HEK293 (cell line): ENCODE data around the gene INHA.

Source experiments
- BCL11A ChIP-seq: fragments of 450-650 bp; formaldehyde crosslinking; IDR thresholded peaks from 2 replicates; pipeline ENCODE4 v1.5.1; 2016; ENCODE audit warnings: low read depth, missing biosample characterization, missing genetic modification characterization
- BCL11B ChIP-seq: fragments of 450-650 bp; formaldehyde crosslinking; IDR thresholded peaks from 2 replicates; pipeline ENCODE4 v1.5.1; 2016; ENCODE audit warnings: low read depth, missing biosample characterization, missing genetic modification characterization
- GLIS1 ChIP-seq: fragments of 450-650 bp; formaldehyde crosslinking; IDR thresholded peaks from 2 replicates; pipeline ENCODE4 v1.5.1; 2016; ENCODE audit warnings: missing biosample characterization, missing genetic modification characterization
- GLIS2 ChIP-seq: fragments of 450-650 bp; formaldehyde crosslinking; IDR thresholded peaks from 2 replicates; pipeline ENCODE4 v1.5.1; 2016; ENCODE audit warnings: missing biosample characterization, missing genetic modification characterization
- HOXD13 ChIP-seq: sonication (generic); formaldehyde crosslinking; IDR thresholded peaks from 2 replicates; pipeline ENCODE4 v1.8.0; 2022; ENCODE audit warnings: missing genetic modification reagents, borderline replicate concordance
- KLF10 ChIP-seq: fragments of 450-650 bp; IDR thresholded peaks from 2 replicates; pipeline ENCODE4 v1.5.1; 2018; ENCODE audit warnings: missing biosample characterization, mild to moderate bottlenecking, missing genetic modification characterization
- KLF8 ChIP-seq: fragments of 450-650 bp; formaldehyde crosslinking; IDR thresholded peaks from 2 replicates; pipeline ENCODE4 v1.5.1; 2016; ENCODE audit warnings: missing biosample characterization, missing genetic modification characterization
- MEIS1 ChIP-seq: sonication (generic); formaldehyde crosslinking; IDR thresholded peaks from 2 replicates; pipeline ENCODE4 v1.8.1; 2022; ENCODE audit warnings: missing genetic modification reagents, mild to moderate bottlenecking, borderline replicate concordance
- SCRT2 ChIP-seq: fragments of 450-650 bp; formaldehyde crosslinking; IDR thresholded peaks from 2 replicates; pipeline ENCODE4 v1.5.1; 2016; ENCODE audit warnings: missing biosample characterization, missing genetic modification characterization
- ZFP3 ChIP-seq: fragments of 450-650 bp; formaldehyde crosslinking; IDR thresholded peaks from 2 replicates; pipeline ENCODE4 v1.5.1; 2016; ENCODE audit warnings: low read depth, missing biosample characterization, missing genetic modification characterization
- ZNF112 ChIP-seq: fragments of 450-650 bp; formaldehyde crosslinking; IDR thresholded peaks from 2 replicates; pipeline ENCODE4 v1.5.0; 2017; ENCODE audit warnings: missing biosample characterization, missing genetic modification characterization
- ZNF23 ChIP-seq: fragments of 450-650 bp; formaldehyde crosslinking; IDR thresholded peaks from 2 replicates; pipeline ENCODE4 v1.5.1; 2016; ENCODE audit warnings: missing biosample characterization, missing genetic modification characterization, borderline replicate concordance
- ZNF354C ChIP-seq: fragments of 450-650 bp; formaldehyde crosslinking; IDR thresholded peaks from 2 replicates; pipeline ENCODE4 v1.5.1; 2016; ENCODE audit warnings: missing biosample characterization, missing genetic modification characterization, low read depth, borderline replicate concordance
- ZNF391 ChIP-seq: fragments of 450-650 bp; formaldehyde crosslinking; IDR thresholded peaks from 2 replicates; pipeline ENCODE4 v1.5.1; 2016; ENCODE audit warnings: low read depth, missing biosample characterization, missing genetic modification characterization, borderline replicate concordance
- ZNF433 ChIP-seq: fragments of 450-650 bp; formaldehyde crosslinking; IDR thresholded peaks from 2 replicates; pipeline ENCODE4 v1.5.1; 2016; ENCODE audit warnings: missing biosample characterization, missing genetic modification characterization, low read depth
- ZNF596 ChIP-seq: fragments of 450-650 bp; IDR thresholded peaks from 2 replicates; pipeline ENCODE4 v1.5.0; 2018; ENCODE audit warnings: missing biosample characterization, mild to moderate bottlenecking, missing genetic modification characterization, moderate library complexity
- ZNF623 ChIP-seq: fragments of 450-650 bp; formaldehyde crosslinking; IDR thresholded peaks from 2 replicates; pipeline ENCODE4 v1.5.1; 2016; ENCODE audit warnings: missing biosample characterization, missing genetic modification characterization
- ZNF654 ChIP-seq: fragments of 450-650 bp; formaldehyde crosslinking; IDR thresholded peaks from 2 replicates; pipeline ENCODE4 v1.5.1; 2016; ENCODE audit warnings: low read depth, missing biosample characterization, missing genetic modification characterization
- ZNF776 ChIP-seq: fragments of 450-650 bp; formaldehyde crosslinking; IDR thresholded peaks from 2 replicates; pipeline ENCODE4 v1.5.0; 2017; ENCODE audit warnings: missing biosample characterization, missing genetic modification characterization, borderline replicate concordance
- ZNF843 ChIP-seq: fragments of 450-650 bp; formaldehyde crosslinking; IDR thresholded peaks from 2 replicates; pipeline ENCODE4 v1.5.1; 2016; ENCODE audit warnings: missing biosample characterization, missing genetic modification characterization
- TF ChIP-seq, protein P1 (sequence below): fragments of 450-650 bp; formaldehyde crosslinking; IDR thresholded peaks from 2 replicates; pipeline ENCODE4 v1.5.1; 2016; ENCODE audit warnings: missing biosample characterization, missing genetic modification characterization
- TF ChIP-seq, protein P2 (sequence below): fragments of 450-650 bp; formaldehyde crosslinking; IDR thresholded peaks from 2 replicates; pipeline ENCODE4 v1.5.1; 2016; ENCODE audit warnings: missing biosample characterization, missing genetic modification characterization, low read depth
- TF ChIP-seq, protein P3 (sequence below): fragments of 450-650 bp; formaldehyde crosslinking; IDR thresholded peaks from 2 replicates; pipeline ENCODE4 v1.5.1; 2016; ENCODE audit warnings: missing biosample characterization, missing genetic modification characterization
- TF ChIP-seq, protein P4 (sequence below): fragments of 450-650 bp; formaldehyde crosslinking; IDR thresholded peaks from 2 replicates; pipeline ENCODE4 v1.5.1; 2016; ENCODE audit warnings: missing biosample characterization, missing genetic modification characterization
- TF ChIP-seq, protein P5 (sequence below): fragments of 450-650 bp; formaldehyde crosslinking; IDR thresholded peaks from 2 replicates; pipeline ENCODE4 v1.5.1; 2016; ENCODE audit warnings: missing biosample characterization, missing genetic modification characterization
- TF ChIP-seq, protein P6 (sequence below): fragments of 450-650 bp; IDR thresholded peaks from 2 replicates; pipeline ENCODE4 v1.5.1; 2018; ENCODE audit warnings: missing biosample characterization, missing genetic modification characterization
- TF ChIP-seq, protein P7 (sequence below): sonication (generic); formaldehyde crosslinking; IDR thresholded peaks from 2 replicates; pipeline ENCODE4 v1.8.1; 2022; ENCODE audit warnings: mild to moderate bottlenecking, moderate library complexity, missing genetic modification reagents

INHA gene

DNA sequence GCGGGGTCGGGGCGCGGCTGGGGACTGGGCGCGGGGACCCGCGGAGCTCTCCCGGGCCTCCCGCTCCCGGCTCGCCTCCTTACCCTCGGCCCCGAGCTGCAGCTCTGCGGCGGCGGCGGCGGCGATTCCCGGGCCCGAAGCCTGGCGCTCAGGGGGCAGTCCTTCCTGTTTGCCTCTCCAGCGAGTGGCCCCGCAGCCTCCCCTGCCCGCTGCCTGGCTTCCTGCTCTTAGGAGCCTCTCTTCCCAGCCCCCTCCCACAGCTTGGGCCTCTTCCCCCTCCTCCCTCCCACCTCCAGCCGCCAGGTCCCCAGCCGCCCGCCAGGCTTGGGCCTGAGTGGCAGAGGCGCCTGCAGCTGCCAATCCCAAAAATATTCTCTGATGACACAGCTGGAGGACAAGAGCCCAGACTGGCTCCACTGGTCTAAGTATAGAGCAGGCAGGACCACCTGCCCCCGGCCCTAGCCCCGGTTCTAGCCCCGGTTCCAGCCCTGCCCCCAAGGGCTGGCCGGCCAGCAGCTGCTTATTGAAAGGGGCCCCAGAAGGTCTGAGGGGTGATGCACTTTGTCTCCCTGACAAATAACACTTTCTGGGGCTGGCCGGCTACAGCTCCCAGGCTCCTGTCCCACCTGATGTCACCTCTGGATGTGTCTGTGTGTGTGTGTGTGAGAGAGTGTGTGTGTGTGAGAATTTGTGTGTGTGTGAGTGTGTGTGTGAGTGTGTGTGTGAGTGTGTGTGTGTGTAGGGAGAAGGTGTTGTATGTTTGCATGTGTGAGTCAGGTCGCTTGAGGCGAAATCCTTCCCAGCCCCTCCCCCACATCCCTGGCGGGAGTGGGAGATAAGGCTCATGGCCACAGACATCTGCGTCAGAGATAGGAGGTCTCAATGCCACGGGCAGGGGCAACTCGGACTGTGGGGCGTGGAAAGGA lies 536 bp upstream of the INHA start, which contains the start of gene OBSL1 (continued):
- TF ChIP-seq, protein P1, sequence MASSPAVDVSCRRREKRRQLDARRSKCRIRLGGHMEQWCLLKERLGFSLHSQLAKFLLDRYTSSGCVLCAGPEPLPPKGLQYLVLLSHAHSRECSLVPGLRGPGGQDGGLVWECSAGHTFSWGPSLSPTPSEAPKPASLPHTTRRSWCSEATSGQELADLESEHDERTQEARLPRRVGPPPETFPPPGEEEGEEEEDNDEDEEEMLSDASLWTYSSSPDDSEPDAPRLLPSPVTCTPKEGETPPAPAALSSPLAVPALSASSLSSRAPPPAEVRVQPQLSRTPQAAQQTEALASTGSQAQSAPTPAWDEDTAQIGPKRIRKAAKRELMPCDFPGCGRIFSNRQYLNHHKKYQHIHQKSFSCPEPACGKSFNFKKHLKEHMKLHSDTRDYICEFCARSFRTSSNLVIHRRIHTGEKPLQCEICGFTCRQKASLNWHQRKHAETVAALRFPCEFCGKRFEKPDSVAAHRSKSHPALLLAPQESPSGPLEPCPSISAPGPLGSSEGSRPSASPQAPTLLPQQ (tag by site-specific recombination) = peak; percentile 89
- no peak for TF ChIP-seq ZNF654 (tag by site-specific recombination)
- TF ChIP-seq ZNF433 = no peak
- no peak for TF ChIP-seq ZNF354C
- TF ChIP-seq ZNF776 (tag by site-specific recombination) = no peak
- TF ChIP-seq, protein P2, sequence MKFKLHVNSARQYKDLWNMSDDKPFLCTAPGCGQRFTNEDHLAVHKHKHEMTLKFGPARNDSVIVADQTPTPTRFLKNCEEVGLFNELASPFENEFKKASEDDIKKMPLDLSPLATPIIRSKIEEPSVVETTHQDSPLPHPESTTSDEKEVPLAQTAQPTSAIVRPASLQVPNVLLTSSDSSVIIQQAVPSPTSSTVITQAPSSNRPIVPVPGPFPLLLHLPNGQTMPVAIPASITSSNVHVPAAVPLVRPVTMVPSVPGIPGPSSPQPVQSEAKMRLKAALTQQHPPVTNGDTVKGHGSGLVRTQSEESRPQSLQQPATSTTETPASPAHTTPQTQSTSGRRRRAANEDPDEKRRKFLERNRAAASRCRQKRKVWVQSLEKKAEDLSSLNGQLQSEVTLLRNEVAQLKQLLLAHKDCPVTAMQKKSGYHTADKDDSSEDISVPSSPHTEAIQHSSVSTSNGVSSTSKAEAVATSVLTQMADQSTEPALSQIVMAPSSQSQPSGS (tag by site-specific recombination) = peak; percentile 61; the same call in 1 of the 2 replicates
- TF ChIP-seq, protein P3, sequence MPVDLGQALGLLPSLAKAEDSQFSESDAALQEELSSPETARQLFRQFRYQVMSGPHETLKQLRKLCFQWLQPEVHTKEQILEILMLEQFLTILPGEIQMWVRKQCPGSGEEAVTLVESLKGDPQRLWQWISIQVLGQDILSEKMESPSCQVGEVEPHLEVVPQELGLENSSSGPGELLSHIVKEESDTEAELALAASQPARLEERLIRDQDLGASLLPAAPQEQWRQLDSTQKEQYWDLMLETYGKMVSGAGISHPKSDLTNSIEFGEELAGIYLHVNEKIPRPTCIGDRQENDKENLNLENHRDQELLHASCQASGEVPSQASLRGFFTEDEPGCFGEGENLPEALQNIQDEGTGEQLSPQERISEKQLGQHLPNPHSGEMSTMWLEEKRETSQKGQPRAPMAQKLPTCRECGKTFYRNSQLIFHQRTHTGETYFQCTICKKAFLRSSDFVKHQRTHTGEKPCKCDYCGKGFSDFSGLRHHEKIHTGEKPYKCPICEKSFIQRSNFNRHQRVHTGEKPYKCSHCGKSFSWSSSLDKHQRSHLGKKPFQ (tag by site-specific recombination) = peak; percentile 82
- TF ChIP-seq BCL11B (tag by site-specific recombination) = peak; percentile 83
- no peak for TF ChIP-seq ZFP3 (tag by site-specific recombination)
- TF ChIP-seq MEIS1 (CRISPR knock-in tag) = no peak
- no peak for TF ChIP-seq HOXD13
- TF ChIP-seq, protein P4, sequence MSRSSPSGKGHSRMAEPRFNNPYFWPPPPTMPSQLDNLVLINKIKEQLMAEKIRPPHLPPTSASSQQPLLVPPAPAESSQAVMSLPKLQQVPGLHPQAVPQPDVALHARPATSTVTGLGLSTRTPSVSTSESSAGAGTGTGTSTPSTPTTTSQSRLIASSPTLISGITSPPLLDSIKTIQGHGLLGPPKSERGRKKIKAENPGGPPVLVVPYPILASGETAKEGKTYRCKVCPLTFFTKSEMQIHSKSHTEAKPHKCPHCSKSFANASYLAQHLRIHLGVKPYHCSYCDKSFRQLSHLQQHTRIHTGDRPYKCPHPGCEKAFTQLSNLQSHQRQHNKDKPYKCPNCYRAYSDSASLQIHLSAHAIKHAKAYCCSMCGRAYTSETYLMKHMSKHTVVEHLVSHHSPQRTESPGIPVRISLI = no peak
- TF ChIP-seq ZNF23 = no peak
- TF ChIP-seq, protein P5, sequence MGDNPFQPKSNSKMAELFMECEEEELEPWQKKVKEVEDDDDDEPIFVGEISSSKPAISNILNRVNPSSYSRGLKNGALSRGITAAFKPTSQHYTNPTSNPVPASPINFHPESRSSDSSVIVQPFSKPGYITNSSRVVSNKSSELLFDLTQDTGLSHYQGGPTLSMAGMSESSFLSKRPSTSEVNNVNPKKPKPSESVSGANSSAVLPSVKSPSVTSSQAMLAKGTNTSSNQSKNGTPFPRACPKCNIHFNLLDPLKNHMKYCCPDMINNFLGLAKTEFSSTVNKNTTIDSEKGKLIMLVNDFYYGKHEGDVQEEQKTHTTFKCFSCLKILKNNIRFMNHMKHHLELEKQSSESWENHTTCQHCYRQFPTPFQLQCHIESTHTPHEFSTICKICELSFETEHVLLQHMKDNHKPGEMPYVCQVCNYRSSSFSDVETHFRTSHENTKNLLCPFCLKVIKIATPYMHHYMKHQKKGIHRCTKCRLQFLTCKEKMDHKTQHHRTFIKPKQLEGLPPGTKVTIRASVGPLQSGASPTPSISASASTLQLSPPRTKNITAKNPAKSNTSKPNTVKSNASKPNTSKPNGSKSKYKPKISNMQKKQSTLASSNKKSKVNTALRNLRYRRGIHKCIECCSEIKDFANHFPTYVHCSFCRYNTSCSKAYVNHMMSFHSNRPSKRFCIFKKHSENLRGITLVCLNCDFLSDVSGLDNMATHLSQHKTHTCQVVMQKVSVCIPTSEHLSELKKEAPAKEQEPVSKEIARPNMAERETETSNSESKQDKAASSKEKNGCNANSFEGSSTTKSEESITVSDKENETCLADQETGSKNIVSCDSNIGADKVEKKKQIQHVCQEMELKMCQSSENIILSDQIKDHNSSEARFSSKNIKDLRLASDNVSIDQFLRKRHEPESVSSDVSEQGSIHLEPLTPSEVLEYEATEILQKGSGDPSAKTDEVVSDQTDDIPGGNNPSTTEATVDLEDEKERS (tag by site-specific recombination) = peak; percentile 72; the same call in 1 of the 2 replicates
- TF ChIP-seq ZNF391 (tag by site-specific recombination) = peak; percentile 84; the same call in 1 of the 2 replicates
- TF ChIP-seq BCL11A = peak; percentile 89
- TF ChIP-seq ZNF843 (tag by site-specific recombination) = 0 out of 2 replicates have a peak, but pooled peaks have one; percentile 55
- no peak for TF ChIP-seq ZNF623 (tag by site-specific recombination)
- TF ChIP-seq, protein P6, sequence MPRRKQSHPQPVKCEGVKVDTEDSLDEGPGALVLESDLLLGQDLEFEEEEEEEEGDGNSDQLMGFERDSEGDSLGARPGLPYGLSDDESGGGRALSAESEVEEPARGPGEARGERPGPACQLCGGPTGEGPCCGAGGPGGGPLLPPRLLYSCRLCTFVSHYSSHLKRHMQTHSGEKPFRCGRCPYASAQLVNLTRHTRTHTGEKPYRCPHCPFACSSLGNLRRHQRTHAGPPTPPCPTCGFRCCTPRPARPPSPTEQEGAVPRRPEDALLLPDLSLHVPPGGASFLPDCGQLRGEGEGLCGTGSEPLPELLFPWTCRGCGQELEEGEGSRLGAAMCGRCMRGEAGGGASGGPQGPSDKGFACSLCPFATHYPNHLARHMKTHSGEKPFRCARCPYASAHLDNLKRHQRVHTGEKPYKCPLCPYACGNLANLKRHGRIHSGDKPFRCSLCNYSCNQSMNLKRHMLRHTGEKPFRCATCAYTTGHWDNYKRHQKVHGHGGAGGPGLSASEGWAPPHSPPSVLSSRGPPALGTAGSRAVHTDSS = no peak
- TF ChIP-seq KLF8 (tag by site-specific recombination) = peak; percentile 37; the same call in 1 of the 2 replicates
- TF ChIP-seq ZNF112 (tag by site-specific recombination) = no peak; the same call in 1 of the 2 replicates
- TF ChIP-seq SCRT2 (tag by site-specific recombination) = 0 out of 2 replicates have a peak, but pooled peaks have one; percentile 43
- no peak for TF ChIP-seq ZNF596 (tag by site-specific recombination)
- TF ChIP-seq KLF10 (tag by site-specific recombination) = no peak
- TF ChIP-seq GLIS2 = peak; percentile 53
- TF ChIP-seq, protein P7, sequence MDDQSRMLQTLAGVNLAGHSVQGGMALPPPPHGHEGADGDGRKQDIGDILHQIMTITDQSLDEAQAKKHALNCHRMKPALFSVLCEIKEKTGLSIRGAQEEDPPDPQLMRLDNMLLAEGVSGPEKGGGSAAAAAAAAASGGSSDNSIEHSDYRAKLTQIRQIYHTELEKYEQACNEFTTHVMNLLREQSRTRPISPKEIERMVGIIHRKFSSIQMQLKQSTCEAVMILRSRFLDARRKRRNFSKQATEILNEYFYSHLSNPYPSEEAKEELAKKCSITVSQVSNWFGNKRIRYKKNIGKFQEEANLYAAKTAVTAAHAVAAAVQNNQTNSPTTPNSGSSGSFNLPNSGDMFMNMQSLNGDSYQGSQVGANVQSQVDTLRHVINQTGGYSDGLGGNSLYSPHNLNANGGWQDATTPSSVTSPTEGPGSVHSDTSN (CRISPR knock-in tag) = no peak
- peak; percentile 5; the same call in 1 of the 2 replicates for TF ChIP-seq GLIS1 (tag by site-specific recombination)
